HCT116 (cell line): ENCODE data around the gene CHI3L2.

Experiments
- CBX3 ChIP-seq: IDR thresholded peaks from 2 replicates; pipeline ENCODE4 v1.6.1; 2012; ENCODE audit warnings: low read depth
- CEBPB ChIP-seq: IDR thresholded peaks from 2 replicates; pipeline ENCODE4 v1.6.1; 2012; ENCODE audit warnings: low read depth
- EZH2 ChIP-seq: fragments of 200-600 bp; sonication (generic); IDR thresholded peaks from 2 replicates; pipeline ENCODE4 v1.6.1; 2017; ENCODE audit warnings: antibody characterized with exemption, mixed run types
- EZH2phosphoT487 ChIP-seq: fragments of 200-600 bp; IDR thresholded peaks from 2 replicates; pipeline ENCODE4 v1.6.1; 2018; ENCODE audit warnings: antibody characterized with exemption, borderline replicate concordance
- FOSL1 ChIP-seq: IDR thresholded peaks from 2 replicates; pipeline ENCODE4 v1.6.1; 2012; ENCODE audit warnings: low read depth
- POLR2A ChIP-seq: IDR thresholded peaks from 2 replicates; pipeline ENCODE4 v1.7.0; 2011; ENCODE audit warnings: borderline replicate concordance; ENCODE audit not compliant: insufficient read depth, insufficient read length; ENCODE audit errors: extremely low read depth
- POLR2AphosphoS5 ChIP-seq: IDR thresholded peaks from 2 replicates; pipeline ENCODE4 v1.6.1; 2011; ENCODE audit warnings: mild to moderate bottlenecking, low read depth, low read length, moderate library complexity
- TCF7L2 ChIP-seq: IDR thresholded peaks from 2 replicates; pipeline ENCODE4 v1.7.0; 2011; ENCODE audit warnings: borderline replicate concordance, inconsistent platforms; ENCODE audit not compliant: insufficient read depth, insufficient read length; ENCODE audit errors: extremely low read depth
- YY1 ChIP-seq: IDR thresholded peaks from 2 replicates; pipeline ENCODE4 v1.6.1; 2011; ENCODE audit warnings: low read length, low read depth, moderate library complexity, mild to moderate bottlenecking; ENCODE audit not compliant: insufficient replicate concordance; ENCODE audit errors: extremely low read depth
- TF ChIP-seq, protein P1 (sequence below), 3 experiments: fragments of 200-600 bp in 1 of 3; sonication (generic) in 1 of 3; IDR thresholded peaks in 2 of 3; conservative IDR thresholded peaks in 1 of 3; 2 replicates each; pipeline ENCODE4 v1.5.1; 2012 to 2017; ENCODE audit warnings: low read depth in 2 of 3, low read length in 2 of 3, antibody characterized with exemption in 1 of 3, borderline replicate concordance in 1 of 3, control low read depth in 1 of 3, mild to moderate bottlenecking in 1 of 3, mixed read lengths in 1 of 3, mixed run types in 1 of 3, moderate library complexity in 1 of 3; ENCODE audit not compliant: insufficient read depth in 1 of 3
- TF ChIP-seq, protein P2 (sequence below): IDR thresholded peaks from 2 replicates; pipeline ENCODE4 v1.6.1; 2012
- TF ChIP-seq, protein P3 (sequence below): IDR thresholded peaks from 2 replicates; pipeline ENCODE4 v1.6.1; 2012
- TF ChIP-seq, protein P4 (sequence below): IDR thresholded peaks from 2 replicates; pipeline ENCODE4 v1.6.1; 2012; ENCODE audit warnings: low read depth

DNA sequence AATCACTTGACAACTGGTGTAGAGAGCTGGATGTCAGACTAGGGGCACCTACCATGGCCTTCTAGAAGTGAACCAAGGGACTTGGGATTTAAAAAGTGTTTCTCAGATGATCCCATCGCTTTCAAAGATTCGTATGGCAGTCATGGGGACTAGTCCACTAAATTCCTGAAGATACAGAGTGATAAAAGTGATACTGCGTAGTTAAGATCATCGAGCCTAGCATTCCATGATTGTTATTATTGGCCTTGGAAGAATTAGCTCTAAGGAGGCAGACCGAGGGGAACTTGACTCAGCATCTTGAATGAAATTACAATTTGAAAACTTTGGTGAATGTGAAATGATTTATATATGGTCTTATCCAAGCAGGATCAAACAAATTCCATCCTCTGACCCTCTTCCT is 61.9 kb downstream of the CHI3L2 start:
- TF ChIP-seq, protein P1, sequence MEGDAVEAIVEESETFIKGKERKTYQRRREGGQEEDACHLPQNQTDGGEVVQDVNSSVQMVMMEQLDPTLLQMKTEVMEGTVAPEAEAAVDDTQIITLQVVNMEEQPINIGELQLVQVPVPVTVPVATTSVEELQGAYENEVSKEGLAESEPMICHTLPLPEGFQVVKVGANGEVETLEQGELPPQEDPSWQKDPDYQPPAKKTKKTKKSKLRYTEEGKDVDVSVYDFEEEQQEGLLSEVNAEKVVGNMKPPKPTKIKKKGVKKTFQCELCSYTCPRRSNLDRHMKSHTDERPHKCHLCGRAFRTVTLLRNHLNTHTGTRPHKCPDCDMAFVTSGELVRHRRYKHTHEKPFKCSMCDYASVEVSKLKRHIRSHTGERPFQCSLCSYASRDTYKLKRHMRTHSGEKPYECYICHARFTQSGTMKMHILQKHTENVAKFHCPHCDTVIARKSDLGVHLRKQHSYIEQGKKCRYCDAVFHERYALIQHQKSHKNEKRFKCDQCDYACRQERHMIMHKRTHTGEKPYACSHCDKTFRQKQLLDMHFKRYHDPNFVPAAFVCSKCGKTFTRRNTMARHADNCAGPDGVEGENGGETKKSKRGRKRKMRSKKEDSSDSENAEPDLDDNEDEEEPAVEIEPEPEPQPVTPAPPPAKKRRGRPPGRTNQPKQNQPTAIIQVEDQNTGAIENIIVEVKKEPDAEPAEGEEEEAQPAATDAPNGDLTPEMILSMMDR (IDR thresholded peaks at IDR 0.05 in 2 of 3, conservative IDR thresholded peaks at IDR 0.05 in 1 of 3; ENCODE audit: borderline replicate concordance in 1 of 3, insufficient read depth in 1 of 3, low read depth in 2 of 3, low read length in 2 of 3), result no peak
- TF ChIP-seq POLR2A (no peak), POLR2AphosphoS5 (no peak), EZH2phosphoT487 (no peak), EZH2 (no peak), CEBPB (no peak), YY1 (no peak), TCF7L2 (no peak), CBX3 (no peak), FOSL1 (no peak)
- TF ChIP-seq, protein P2, sequence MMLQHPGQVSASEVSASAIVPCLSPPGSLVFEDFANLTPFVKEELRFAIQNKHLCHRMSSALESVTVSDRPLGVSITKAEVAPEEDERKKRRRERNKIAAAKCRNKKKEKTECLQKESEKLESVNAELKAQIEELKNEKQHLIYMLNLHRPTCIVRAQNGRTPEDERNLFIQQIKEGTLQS, result no peak
- TF ChIP-seq, protein P3, sequence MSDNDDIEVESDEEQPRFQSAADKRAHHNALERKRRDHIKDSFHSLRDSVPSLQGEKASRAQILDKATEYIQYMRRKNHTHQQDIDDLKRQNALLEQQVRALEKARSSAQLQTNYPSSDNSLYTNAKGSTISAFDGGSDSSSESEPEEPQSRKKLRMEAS, result no peak
- TF ChIP-seq, protein P4, sequence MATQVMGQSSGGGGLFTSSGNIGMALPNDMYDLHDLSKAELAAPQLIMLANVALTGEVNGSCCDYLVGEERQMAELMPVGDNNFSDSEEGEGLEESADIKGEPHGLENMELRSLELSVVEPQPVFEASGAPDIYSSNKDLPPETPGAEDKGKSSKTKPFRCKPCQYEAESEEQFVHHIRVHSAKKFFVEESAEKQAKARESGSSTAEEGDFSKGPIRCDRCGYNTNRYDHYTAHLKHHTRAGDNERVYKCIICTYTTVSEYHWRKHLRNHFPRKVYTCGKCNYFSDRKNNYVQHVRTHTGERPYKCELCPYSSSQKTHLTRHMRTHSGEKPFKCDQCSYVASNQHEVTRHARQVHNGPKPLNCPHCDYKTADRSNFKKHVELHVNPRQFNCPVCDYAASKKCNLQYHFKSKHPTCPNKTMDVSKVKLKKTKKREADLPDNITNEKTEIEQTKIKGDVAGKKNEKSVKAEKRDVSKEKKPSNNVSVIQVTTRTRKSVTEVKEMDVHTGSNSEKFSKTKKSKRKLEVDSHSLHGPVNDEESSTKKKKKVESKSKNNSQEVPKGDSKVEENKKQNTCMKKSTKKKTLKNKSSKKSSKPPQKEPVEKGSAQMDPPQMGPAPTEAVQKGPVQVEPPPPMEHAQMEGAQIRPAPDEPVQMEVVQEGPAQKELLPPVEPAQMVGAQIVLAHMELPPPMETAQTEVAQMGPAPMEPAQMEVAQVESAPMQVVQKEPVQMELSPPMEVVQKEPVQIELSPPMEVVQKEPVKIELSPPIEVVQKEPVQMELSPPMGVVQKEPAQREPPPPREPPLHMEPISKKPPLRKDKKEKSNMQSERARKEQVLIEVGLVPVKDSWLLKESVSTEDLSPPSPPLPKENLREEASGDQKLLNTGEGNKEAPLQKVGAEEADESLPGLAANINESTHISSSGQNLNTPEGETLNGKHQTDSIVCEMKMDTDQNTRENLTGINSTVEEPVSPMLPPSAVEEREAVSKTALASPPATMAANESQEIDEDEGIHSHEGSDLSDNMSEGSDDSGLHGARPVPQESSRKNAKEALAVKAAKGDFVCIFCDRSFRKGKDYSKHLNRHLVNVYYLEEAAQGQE, result no peak
